SK-N-SH (cell line): ENCODE measurements around the gene MCTP1. TPM values are rescaled to one million over a fixed set of nuclear protein-coding genes. Genes with fewer than 3 reads are reported as not detected.

ENCODE experiments used
- CTCF ChIA-PET: fragments of 300-600, 350-600 bp; formaldehyde crosslinking; extraction: SDS; loops from one replicate; lab custom pipeline; 2021; lab: Yijun Ruan, JAX
- POLR2A ChIA-PET: fragments of 350-600 bp; sonication (Branson Sonifier 250); formaldehyde crosslinking; extraction: SDS; loops from one replicate; lab custom pipeline; 2020; ENCODE audit warnings: antibody characterized with exemption, inconsistent platforms; lab: Yijun Ruan, JAX
- DNase-seq: peaks from one replicate; pipeline ENCODE4 v3.0.0; 2012
- H2AFZ ChIP-seq: fragments of 200-600 bp; sonication (generic); 2 replicates; pipeline ENCODE4 v1.8.1; 2016; ENCODE audit warnings: antibody characterized with exemption, mild to moderate bottlenecking, low read depth
- H3F3A ChIP-seq: fragments of 200-600 bp; sonication (generic); replicated peaks from 2 replicates; pipeline ENCODE3; 2016; ENCODE audit warnings: antibody characterized with exemption, mild to moderate bottlenecking; ENCODE audit not compliant: insufficient read depth
- H3K27ac ChIP-seq, 2 experiments: fragments of 200-500 bp in 1 of 2; fragments of 200-600 bp in 1 of 2; sonication (Bioruptor generic) in 1 of 2; sonication (generic), shearing (Covaris generic) in 1 of 2; 2 replicates each; pipeline versions ENCODE4 v1.5.1 to v1.6.1; 2014 to 2016; ENCODE audit warnings: low read depth in 2 of 2, inconsistent platforms in 1 of 2, low read length in 1 of 2, mild to moderate bottlenecking in 1 of 2, mixed read lengths in 1 of 2
- H3K27me3 ChIP-seq: fragments of 200-600 bp; sonication (generic), shearing (Covaris generic); 2 replicates; pipeline ENCODE4 v1.6.1; 2016; ENCODE audit warnings: mixed run types; ENCODE audit not compliant: insufficient read depth
- H3K36me3 ChIP-seq, 2 experiments: fragments of 200-500 bp in 1 of 2; fragments of 200-600 bp in 1 of 2; sonication (Bioruptor generic) in 1 of 2; sonication (generic) in 1 of 2; replicated peaks in 1 of 2; 2 replicates each; pipeline versions ENCODE3 to v1.5.1; 2014 to 2016; ENCODE audit warnings: low read length in 1 of 2, mild to moderate bottlenecking in 1 of 2; ENCODE audit not compliant: insufficient read depth in 2 of 2, control insufficient read depth in 1 of 2
- H3K4me1 ChIP-seq, 2 experiments: fragments of 200-500 bp in 1 of 2; fragments of 200-600 bp in 1 of 2; sonication (Bioruptor generic) in 1 of 2; sonication (generic), shearing (Covaris generic) in 1 of 2; 2 replicates each; pipeline versions ENCODE4 v1.5.1 to v1.6.1; 2014 to 2016; ENCODE audit warnings: low read depth in 1 of 2, low read length in 1 of 2, mixed run types in 1 of 2; ENCODE audit not compliant: insufficient read depth in 2 of 2, control insufficient read depth in 1 of 2
- H3K4me2 ChIP-seq: fragments of 200-600 bp; sonication (generic), shearing (Covaris generic); 2 replicates; pipeline ENCODE4 v1.6.1; 2017; ENCODE audit warnings: mixed run types
- H3K4me3 ChIP-seq, 2 experiments: fragments of 200-500 bp in 1 of 2; fragments of 200-600 bp in 1 of 2; sonication (Bioruptor generic) in 1 of 2; sonication (generic), shearing (Covaris generic) in 1 of 2; 2 replicates each; pipeline versions ENCODE4 v1.5.1 to v1.8.1; 2014 to 2016; ENCODE audit warnings: low read depth in 2 of 2, inconsistent platforms in 1 of 2, low read length in 1 of 2, mild to moderate bottlenecking in 1 of 2, mixed read lengths in 1 of 2, moderate library complexity in 1 of 2
- H3K79me2 ChIP-seq: fragments of 200-600 bp; sonication (generic); 2 replicates; pipeline ENCODE4 v1.8.1; 2017; ENCODE audit warnings: mild to moderate bottlenecking; ENCODE audit not compliant: insufficient read depth
- H3K9ac ChIP-seq: fragments of 200-600 bp; sonication (generic); 2 replicates; pipeline ENCODE4 v1.6.1; 2017; ENCODE audit warnings: mixed run types
- H3K9me2 ChIP-seq: fragments of 200-600 bp; sonication (generic); 2 replicates; pipeline ENCODE4 v1.6.1; 2017; ENCODE audit warnings: mixed run types
- H3K9me3 ChIP-seq: fragments of 200-600 bp; sonication (generic); 2 replicates; pipeline ENCODE4 v1.6.1; 2017; ENCODE audit warnings: mixed run types, mild to moderate bottlenecking, moderate library complexity
- H4K20me1 ChIP-seq: fragments of 200-600 bp; sonication (generic); 2 replicates; pipeline ENCODE4 v1.6.1; 2017; ENCODE audit warnings: mild to moderate bottlenecking, mixed run types; ENCODE audit not compliant: insufficient read depth
- EP300 ChIP-seq, 2 experiments: IDR thresholded peaks; 2 replicates each; pipeline versions ENCODE4 v1.4.0 to v1.6.1; 2012; ENCODE audit warnings: borderline replicate concordance in 1 of 2, low read depth in 1 of 2, low read length in 1 of 2
- EZH2phosphoT487 ChIP-seq: fragments of 200-600 bp; sonication (generic); IDR thresholded peaks from 2 replicates; pipeline ENCODE4 v1.6.1; 2017; ENCODE audit warnings: low read depth, mixed run types, mild to moderate bottlenecking, antibody characterized with exemption, moderate library complexity, borderline replicate concordance
- JUND ChIP-seq: IDR thresholded peaks from 2 replicates; pipeline ENCODE4 v1.4.0; 2012
- MEF2A ChIP-seq: IDR thresholded peaks from 2 replicates; pipeline ENCODE4 v1.4.0; 2012; ENCODE audit warnings: low read depth, borderline replicate concordance
- NFIC ChIP-seq: IDR thresholded peaks from 2 replicates; pipeline ENCODE4 v1.4.0; 2012; ENCODE audit warnings: borderline replicate concordance
- NRF1 ChIP-seq: IDR thresholded peaks from 2 replicates; pipeline ENCODE4 v1.6.1; 2012; ENCODE audit warnings: low read depth, mild to moderate bottlenecking, low read length
- RFX5 ChIP-seq: IDR thresholded peaks from 2 replicates; pipeline ENCODE4 v1.6.1; 2012; ENCODE audit warnings: mild to moderate bottlenecking, improper control_type of control experiment, low read length
- SIN3A ChIP-seq: IDR thresholded peaks from 2 replicates; pipeline ENCODE4 v1.6.1; 2012; ENCODE audit warnings: low read depth, mild to moderate bottlenecking, low read length, moderate library complexity, borderline replicate concordance
- TEAD4 ChIP-seq: IDR thresholded peaks from 2 replicates; pipeline ENCODE4 v1.4.0; 2012; ENCODE audit warnings: mild to moderate bottlenecking, borderline replicate concordance; ENCODE audit not compliant: insufficient read depth
- WGBS: methylation state at CpG from one replicate; pipeline ENCODE4 v1.1.6; 2017; ENCODE audit warnings: low lambda C conversion rate; 5-methylcytosine and 5-hydroxymethylcytosine counted together
- polyA plus RNA-seq, 3 experiments: library from polyadenylated mRNA; depleted of rRNA; stranded (reverse); fragments of >200 nt; gene quantifications; 2 replicates each; pipeline ENCODE4 v1.2.3, GENCODE V29; 2012
- small RNA-seq, 7 experiments: library from RNA; depleted of rRNA; stranded (forward); fragments of <200 nt; gene quantifications; one replicate each; pipeline ENCODE3, GENCODE V24; 2012
- TF ChIP-seq, protein P1 (sequence below): IDR thresholded peaks from 2 replicates; pipeline ENCODE4 v1.6.1; 2012; ENCODE audit warnings: mild to moderate bottlenecking, low read depth, low read length, moderate library complexity
- TF ChIP-seq, protein P2 (sequence below): IDR thresholded peaks from 2 replicates; pipeline ENCODE4 v1.4.0; 2012; ENCODE audit warnings: low read depth
- TF ChIP-seq, protein P3 (sequence below): fragments of 150-350 bp; IDR thresholded peaks from 2 replicates; pipeline ENCODE4 v1.6.1; 2017; ENCODE audit warnings: antibody characterized with exemption, low read length, low read depth, borderline replicate concordance

Gene MCTP1
- polyA plus RNA-seq, 1 of the 3 experiments (the other 2 are of a cell fraction), result 0.53 TPM

DNA sequence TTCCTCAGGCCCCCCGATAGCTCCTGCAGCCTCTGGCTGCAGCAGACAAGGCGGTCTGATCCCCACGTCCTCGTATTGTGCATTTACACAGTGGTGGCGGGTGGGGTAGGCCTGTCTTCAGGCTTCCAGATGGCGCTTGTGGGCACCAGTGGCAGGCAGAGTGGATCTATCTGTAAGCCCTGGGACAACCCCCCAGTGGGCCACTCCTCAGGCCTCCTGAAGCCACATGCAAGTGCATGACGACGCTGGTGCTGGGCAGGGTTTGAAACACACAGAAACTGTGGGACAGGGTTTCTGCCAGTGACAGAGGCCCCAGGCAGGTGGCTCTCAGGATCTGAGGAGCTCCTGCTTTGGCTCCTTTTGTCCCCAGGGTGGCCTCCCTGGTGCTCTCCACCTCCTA lies 624.4 kb downstream of the MCTP1 start:
- Histone ChIP-seq H3K9me2 (no peaks in the 10 kb centered on the region), H3K36me3 (peaks cover 32 to 53% of the 10 kb centered on the region in 2 experiments), H3K4me3 (no peak overlapping the region), H3K4me1 (no peaks in the 10 kb centered on the region), H3K9me3 (peaks cover 9% of the 10 kb centered on the region), H3K79me2 (peaks cover 23% of the 10 kb centered on the region; the same call in 1 of the 2 replicates), H3K27me3 (no peaks in the 10 kb centered on the region), H4K20me1 (no peaks in the 10 kb centered on the region), H2AFZ (no peak overlapping the region), H3K9ac (no peak overlapping the region), H3F3A (no peaks in the 10 kb centered on the region), H3K4me2 (no peak overlapping the region), H3K27ac (no peak overlapping the region)
- DNase-seq, result no peak
- TF ChIP-seq MEF2A (no peak), JUND (no peak), NFIC (no peak), EP300 (IDR thresholded peaks at IDR 0.05; ENCODE audit: borderline replicate concordance in 1 of 2, low read depth in 1 of 2, low read length in 1 of 2) (no peak), TEAD4 (no peak), SIN3A (no peak)
- WGBS, result 100% methylated on average over 2 of the region's 8 CpGs
- ChIA-PET POLR2A (no interaction called here), CTCF (no interaction called here)

DNA sequence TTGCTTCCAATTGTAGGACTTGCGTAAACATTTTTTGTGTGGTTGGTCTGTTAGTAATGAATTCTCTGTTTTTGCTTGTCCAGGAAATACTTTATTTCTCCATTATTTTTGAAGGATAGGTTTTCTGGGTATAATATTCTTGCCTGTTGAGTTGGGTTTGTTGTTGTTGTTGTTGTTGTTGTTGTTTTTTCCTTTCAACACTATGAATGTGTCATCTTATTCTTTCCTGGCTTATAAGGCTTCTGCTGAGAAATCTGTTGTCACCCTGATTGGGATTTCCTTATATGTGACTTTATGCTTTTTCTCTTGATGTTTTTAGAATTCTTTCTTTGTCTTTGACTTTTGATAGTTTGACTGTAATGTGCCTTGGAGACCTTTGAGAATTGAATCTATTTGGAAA lies 626.6 kb downstream of the MCTP1 start:
- Histone ChIP-seq H3K27me3 (no peaks in the 10 kb centered on the region), H3K4me3 (no peak overlapping the region), H2AFZ (no peak overlapping the region), H4K20me1 (no peaks in the 10 kb centered on the region), H3K4me1 (no peaks in the 10 kb centered on the region), H3K9ac (no peak overlapping the region), H3K36me3 (peaks cover 27 to 60% of the 10 kb centered on the region in 2 experiments), H3K79me2 (peaks cover 23% of the 10 kb centered on the region; the same call in 1 of the 2 replicates), H3K9me3 (peaks cover 9% of the 10 kb centered on the region), H3F3A (no peaks in the 10 kb centered on the region), H3K9me2 (no peaks in the 10 kb centered on the region), H3K4me2 (no peak overlapping the region), H3K27ac (no peak overlapping the region)
- WGBS, result 94% methylated on average over 1 of the region's 1 CpG
- POLR2A ChIA-PET, result no interaction called here
- CTCF ChIA-PET, result interaction anchor here (1.5 kb wide), 1 partner anchor 9 kb away, joined by 4 read pairs; no protein-coding TSS in a partner anchor
- TF ChIP-seq, protein P1, sequence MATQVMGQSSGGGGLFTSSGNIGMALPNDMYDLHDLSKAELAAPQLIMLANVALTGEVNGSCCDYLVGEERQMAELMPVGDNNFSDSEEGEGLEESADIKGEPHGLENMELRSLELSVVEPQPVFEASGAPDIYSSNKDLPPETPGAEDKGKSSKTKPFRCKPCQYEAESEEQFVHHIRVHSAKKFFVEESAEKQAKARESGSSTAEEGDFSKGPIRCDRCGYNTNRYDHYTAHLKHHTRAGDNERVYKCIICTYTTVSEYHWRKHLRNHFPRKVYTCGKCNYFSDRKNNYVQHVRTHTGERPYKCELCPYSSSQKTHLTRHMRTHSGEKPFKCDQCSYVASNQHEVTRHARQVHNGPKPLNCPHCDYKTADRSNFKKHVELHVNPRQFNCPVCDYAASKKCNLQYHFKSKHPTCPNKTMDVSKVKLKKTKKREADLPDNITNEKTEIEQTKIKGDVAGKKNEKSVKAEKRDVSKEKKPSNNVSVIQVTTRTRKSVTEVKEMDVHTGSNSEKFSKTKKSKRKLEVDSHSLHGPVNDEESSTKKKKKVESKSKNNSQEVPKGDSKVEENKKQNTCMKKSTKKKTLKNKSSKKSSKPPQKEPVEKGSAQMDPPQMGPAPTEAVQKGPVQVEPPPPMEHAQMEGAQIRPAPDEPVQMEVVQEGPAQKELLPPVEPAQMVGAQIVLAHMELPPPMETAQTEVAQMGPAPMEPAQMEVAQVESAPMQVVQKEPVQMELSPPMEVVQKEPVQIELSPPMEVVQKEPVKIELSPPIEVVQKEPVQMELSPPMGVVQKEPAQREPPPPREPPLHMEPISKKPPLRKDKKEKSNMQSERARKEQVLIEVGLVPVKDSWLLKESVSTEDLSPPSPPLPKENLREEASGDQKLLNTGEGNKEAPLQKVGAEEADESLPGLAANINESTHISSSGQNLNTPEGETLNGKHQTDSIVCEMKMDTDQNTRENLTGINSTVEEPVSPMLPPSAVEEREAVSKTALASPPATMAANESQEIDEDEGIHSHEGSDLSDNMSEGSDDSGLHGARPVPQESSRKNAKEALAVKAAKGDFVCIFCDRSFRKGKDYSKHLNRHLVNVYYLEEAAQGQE, result no peak
- TF ChIP-seq TEAD4 (no peak), EZH2phosphoT487 (no peak), RFX5 (no peak), SIN3A (no peak), NRF1 (no peak)
- TF ChIP-seq, protein P2, sequence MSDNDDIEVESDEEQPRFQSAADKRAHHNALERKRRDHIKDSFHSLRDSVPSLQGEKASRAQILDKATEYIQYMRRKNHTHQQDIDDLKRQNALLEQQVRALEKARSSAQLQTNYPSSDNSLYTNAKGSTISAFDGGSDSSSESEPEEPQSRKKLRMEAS, result no peak
- TF ChIP-seq, protein P3, sequence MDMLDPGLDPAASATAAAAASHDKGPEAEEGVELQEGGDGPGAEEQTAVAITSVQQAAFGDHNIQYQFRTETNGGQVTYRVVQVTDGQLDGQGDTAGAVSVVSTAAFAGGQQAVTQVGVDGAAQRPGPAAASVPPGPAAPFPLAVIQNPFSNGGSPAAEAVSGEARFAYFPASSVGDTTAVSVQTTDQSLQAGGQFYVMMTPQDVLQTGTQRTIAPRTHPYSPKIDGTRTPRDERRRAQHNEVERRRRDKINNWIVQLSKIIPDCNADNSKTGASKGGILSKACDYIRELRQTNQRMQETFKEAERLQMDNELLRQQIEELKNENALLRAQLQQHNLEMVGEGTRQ, result no peak
- DNase-seq, result no peak

Small RNA genes lying within 50 kb of the gene (small RNA-seq; reads per million reads assigned to genes)
- 0 reads per million in 7 experiments for gene RF02271

Other genes starting within 250 kb of the MCTP1 start
- 0.21 and 0.55 TPM in 2 replicates for gene FAM81B, start 106.3 kb upstream of the MCTP1 start, polyA plus RNA-seq (2012; rRNA removed)